GM19324 (cell line): ENCODE measurements around the gene SMU1.

Experiments used
- ATAC-seq: cut with Tn5 transposase; IDR thresholded peaks from one replicate; pipeline ENCODE4 v1.9.1; 2021; ENCODE audit warnings: mild to moderate bottlenecking, moderate library complexity; ENCODE audit not compliant: unreplicated experiment, low FRiP score

The SMU1 gene

DNA sequence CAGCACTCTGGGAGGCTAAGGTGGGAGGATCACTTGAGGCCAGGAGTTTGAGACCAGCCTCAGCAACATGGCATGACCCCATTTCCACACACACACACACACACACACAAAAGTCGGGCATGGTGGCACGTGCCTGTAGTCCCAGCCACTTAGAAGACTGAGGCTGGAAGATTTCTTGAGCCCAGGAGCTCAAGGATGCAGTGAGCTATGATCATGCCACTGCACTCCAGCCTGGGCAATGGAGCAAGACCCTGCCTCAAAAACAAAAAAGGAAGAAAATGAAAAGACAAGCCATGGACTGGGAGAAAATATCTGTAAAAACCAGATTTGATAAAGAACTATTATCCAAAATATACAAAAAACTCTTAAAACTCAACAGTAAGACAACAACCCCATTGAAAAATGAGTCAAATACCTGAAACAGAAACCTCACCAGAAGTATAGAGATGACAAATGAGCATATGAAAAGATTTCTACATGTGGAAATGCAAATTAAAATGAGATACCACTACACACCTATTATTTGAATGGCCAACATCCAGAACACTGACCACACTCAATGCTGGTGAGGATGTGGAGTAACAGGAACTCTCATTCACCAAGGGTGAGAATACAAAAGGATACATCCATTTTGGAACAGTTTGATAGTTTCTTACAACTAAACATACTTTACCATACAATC is 26.7 kb downstream of the SMU1 start:
- no peak for ATAC-seq

DNA sequence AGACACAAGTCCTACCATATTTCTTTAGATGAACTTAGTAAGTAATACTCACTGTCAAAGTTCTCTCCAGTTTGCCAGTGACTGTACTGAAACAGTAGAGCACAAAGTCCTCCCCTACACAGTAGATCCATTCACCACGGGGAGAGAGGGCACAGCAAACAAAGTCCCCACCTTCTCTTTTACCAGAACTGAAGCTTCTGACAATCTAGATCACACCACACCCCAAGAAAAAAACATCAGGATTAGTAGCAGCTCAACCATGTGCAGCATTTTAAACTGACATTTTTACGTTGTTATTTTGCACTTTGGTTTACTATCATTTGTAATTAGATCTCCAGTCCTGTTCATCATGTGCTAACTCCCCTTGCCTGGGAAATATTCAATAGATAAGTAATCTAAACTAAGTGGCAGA is 28.4 kb downstream of the SMU1 start:
- ATAC-seq: no peak

- no peak for ATAC-seq
Observed at GRCh38 chr9:33046061-33046460, 30.4 kb downstream of the SMU1 start.

GRCh38 chr9:33044677-33045282 is 31.7 kb downstream of the SMU1 start:
- ATAC-seq: no peak

- peak; percentile 71 for ATAC-seq
Observed at GRCh38 chr9:33044162-33044673, 32.3 kb downstream of the SMU1 start.

DNA sequence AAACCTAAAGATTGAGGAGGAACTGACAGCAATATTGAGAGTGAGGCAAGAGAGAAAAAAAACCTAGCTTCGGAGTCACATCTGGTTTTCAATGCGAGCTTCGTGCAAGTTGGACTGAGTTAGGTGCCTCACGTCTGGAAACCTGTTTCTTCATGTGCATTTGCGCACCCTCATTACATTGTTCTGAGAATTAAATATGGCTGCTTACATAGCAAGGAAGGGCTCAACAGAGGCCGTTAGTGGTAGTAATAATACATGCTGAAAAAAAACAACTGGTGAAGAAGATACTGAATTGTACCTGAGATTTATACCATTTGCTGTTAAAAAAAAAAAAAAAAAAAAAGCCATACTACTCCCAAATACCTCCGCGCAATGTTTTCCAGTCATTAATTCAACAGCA is 32.8 kb downstream of the SMU1 start:
- no peak for ATAC-seq

- ATAC-seq: no peak
Observed at GRCh38 chr9:33042473-33042872, 34.0 kb downstream of the SMU1 start.

GRCh38 chr9:33041432-33042188 is 34.9 kb downstream of the SMU1 start:
- no peak for ATAC-seq

GRCh38 chr9:33040792-33041431 is 35.6 kb downstream of the SMU1 start:
- ATAC-seq: no peak

DNA sequence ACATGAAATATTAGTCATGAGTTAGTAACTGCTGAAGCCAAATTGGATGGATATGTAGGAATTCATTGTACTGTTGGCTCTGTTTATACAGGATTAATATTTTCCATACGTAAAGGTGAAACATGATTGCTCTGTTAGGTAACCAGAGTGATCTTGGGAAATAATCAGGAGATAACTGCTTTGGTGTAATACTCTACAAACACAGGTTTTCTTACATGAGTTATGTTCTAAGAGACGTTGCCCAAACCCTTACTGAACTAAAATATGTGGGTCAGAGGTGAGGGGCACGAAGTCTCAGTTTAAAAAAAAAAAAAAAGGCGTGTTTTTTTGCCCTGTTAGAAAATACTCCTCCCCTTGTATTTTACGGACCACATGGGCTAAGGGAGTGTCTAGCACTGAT is 43.6 kb downstream of the SMU1 start:
- ATAC-seq: no peak

DNA sequence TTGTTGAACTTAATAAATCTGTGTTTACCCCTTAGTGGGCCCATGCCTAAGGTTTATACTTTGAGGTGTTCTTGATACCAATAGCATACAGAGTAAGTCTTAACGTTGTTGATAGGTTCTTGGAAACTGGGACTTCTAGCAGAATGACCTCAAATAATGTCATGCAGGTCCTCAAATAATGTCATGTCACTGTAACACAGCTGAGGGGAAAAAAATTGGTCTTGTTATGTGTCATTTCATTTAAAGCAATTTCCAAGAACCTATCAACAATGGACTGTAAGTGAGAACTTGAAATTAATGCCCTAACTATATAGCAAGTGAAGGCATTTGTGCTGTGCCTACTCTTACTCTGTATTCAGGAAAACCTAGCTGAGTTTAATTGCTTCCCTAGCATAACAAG is 44.2 kb downstream of the SMU1 start:
- ATAC-seq: no peak

DNA sequence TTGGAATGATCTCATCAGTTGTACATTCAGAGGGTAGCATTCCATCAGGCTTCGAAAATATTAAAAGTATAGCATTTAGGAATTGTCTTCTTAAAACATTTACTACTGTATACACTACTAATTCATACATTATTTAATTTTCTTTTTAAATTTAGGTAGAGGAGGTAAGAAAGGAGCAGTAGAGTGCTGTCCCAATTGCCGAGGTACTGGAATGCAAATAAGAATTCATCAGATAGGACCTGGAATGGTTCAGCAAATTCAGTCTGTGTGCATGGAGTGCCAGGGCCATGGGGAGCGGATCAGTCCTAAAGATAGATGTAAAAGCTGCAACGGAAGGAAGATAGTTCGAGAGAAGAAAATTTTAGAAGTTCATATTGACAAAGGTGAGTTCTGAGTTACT is 46.2 kb downstream of the SMU1 start:
- no peak for ATAC-seq

GRCh38 chr9:33029231-33029786 is 47.2 kb downstream of the SMU1 start:
- ATAC-seq: no peak

- peak; percentile 44 for ATAC-seq
Observed at GRCh38 chr9:33025572-33026342, 50.7 kb downstream of the SMU1 start.

- peak; percentile 97 for ATAC-seq
Observed at GRCh38 chr9:33024966-33025571, 51.4 kb downstream of the SMU1 start, which contains the start of gene DNAJA1. Gene DNAJA1 (plus strand): TSS chr9:33025273. CDS start chr9:33026485, 1,212 bp downstream.

- ATAC-seq: no peak
Observed at GRCh38 chr9:33024126-33024965, 52.1 kb downstream of the SMU1 start.

- no peak for ATAC-seq
Observed at GRCh38 chr9:33023661-33024060, 52.8 kb downstream of the SMU1 start.

DNA sequence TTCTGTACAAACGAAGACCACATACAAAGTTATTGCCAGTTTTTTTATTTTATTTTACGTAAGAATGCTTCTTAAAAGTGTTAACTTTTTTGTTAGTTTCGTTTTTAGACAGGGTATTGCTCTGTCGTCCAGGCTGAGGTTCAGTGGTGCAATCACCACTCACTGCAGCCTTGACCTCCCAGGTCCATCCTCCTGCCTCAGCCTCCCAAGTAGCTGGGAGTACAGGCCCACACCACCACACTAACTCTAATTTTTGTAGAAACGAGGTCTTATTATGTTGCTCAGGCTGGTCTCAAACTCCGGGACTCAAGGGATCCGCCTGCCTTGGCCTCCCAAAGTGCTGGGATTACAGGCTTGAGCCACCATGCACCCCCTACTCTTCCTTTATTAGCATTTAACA is 53.7 kb downstream of the SMU1 start:
- no peak for ATAC-seq

GRCh38 chr9:33022303-33022702 is 54.2 kb downstream of the SMU1 start:
- ATAC-seq: no peak
